ENCODE results near the gene ATP10B.

GRCh38 chr5:160514866-160515265 is 337.1 kb downstream of the ATP10B start:
- TF ChIP-seq CTCF (optimal IDR thresholded peaks at IDR 0.05 in 1 of 3, IDR thresholded peaks at IDR 0.05 in 1 of 3, conservative IDR thresholded peaks at IDR 0.05 in 1 of 3; ENCODE audit: extremely low read depth in 1 of 3, insufficient read depth in 2 of 3, low read length in 3 of 3) = no peak
- TF ChIP-seq EZH2 (IDR thresholded peaks at IDR 0.05; ENCODE audit: low read length) = no peak

All from keratinocyte (primary cell).